ENCODE data around the gene EPHA6.

Gene EPHA6

GRCh38 chr3:97481416-97481815 lies 667.0 kb downstream of the EPHA6 start:
- H3K4me3 ChIP-seq (replicated peaks; ENCODE audit: low read depth, low read length) = no peak overlapping the region
- TF ChIP-seq CTCF (IDR thresholded peaks at IDR 0.05; ENCODE audit: low read length, missing control alignments) = no peak
- DNase-seq (ENCODE audit: low read depth) = no peak

GRCh38 chr3:97485206-97485605 lies 670.8 kb downstream of the EPHA6 start:
- no peak overlapping the region for H3K4me3 ChIP-seq (replicated peaks; ENCODE audit: low read depth, low read length)
- DNase-seq (ENCODE audit: low read depth) = no peak
- TF ChIP-seq CTCF (IDR thresholded peaks at IDR 0.05; ENCODE audit: low read length, missing control alignments) = no peak

GRCh38 chr3:97487587-97487986 lies 673.2 kb downstream of the EPHA6 start:
- TF ChIP-seq CTCF (IDR thresholded peaks at IDR 0.05; ENCODE audit: low read length, missing control alignments) = no peak
- no peak for DNase-seq (ENCODE audit: low read depth)
- H3K4me3 ChIP-seq (replicated peaks; ENCODE audit: low read depth, low read length) = no peak overlapping the region

- no peak for DNase-seq (ENCODE audit: low read depth)
- H3K4me3 ChIP-seq (replicated peaks; ENCODE audit: low read depth, low read length) = no peak overlapping the region
- no peak for TF ChIP-seq CTCF (IDR thresholded peaks at IDR 0.05; ENCODE audit: low read length, missing control alignments)
Measured at GRCh38 chr3:97488741-97489140, 674.3 kb downstream of the EPHA6 start.

GRCh38 chr3:97495896-97496295 lies 681.5 kb downstream of the EPHA6 start:
- no peak for DNase-seq (ENCODE audit: low read depth)
- no peak for TF ChIP-seq CTCF (IDR thresholded peaks at IDR 0.05; ENCODE audit: low read length, missing control alignments)

GRCh38 chr3:97497138-97497537 lies 682.7 kb downstream of the EPHA6 start:
- no peak for DNase-seq (ENCODE audit: low read depth)
- TF ChIP-seq CTCF (IDR thresholded peaks at IDR 0.05; ENCODE audit: low read length, missing control alignments) = no peak
- no peak overlapping the region for H3K4me3 ChIP-seq (replicated peaks; ENCODE audit: low read depth, low read length)

More at GRCh38 chr3:97495896-97496295, 681.5 kb downstream of the EPHA6 start:
- no peak overlapping the region for H3K4me3 ChIP-seq (replicated peaks; ENCODE audit: low read depth, low read length)

GRCh38 chr3:97504463-97504862 lies 690.1 kb downstream of the EPHA6 start:
- TF ChIP-seq CTCF (IDR thresholded peaks at IDR 0.05; ENCODE audit: low read length, missing control alignments) = no peak
- DNase-seq (ENCODE audit: low read depth) = no peak
- H3K4me3 ChIP-seq (replicated peaks; ENCODE audit: low read depth, low read length) = no peak overlapping the region

All from fibroblast of pulmonary artery (primary cell).